K562 (cell line): Measurements from ENCODE around the gene CREG1. TPM values are rescaled to one million over a fixed set of nuclear protein-coding genes. Genes with fewer than 3 reads are reported as not detected.

Experiments used
- C11orf30 ChIP-seq: fragments of 450-650 bp; IDR thresholded peaks from 2 replicates; pipeline ENCODE4 v1.6.1; 2016; ENCODE audit warnings: low read depth, mild to moderate bottlenecking
- CXXC5 ChIP-seq: fragments of 250-450 bp; sonication (Bioruptor Pico); IDR thresholded peaks from 2 replicates; pipeline ENCODE4 v1.8.0; 2022; ENCODE audit warnings: inconsistent platforms, mild to moderate bottlenecking, moderate library complexity
- HDAC1 ChIP-seq, 2 experiments: fragments of 450-650 bp; IDR thresholded peaks; 2 replicates each; pipeline ENCODE4 v1.6.1; 2016 to 2017; ENCODE audit warnings: inconsistent platforms in 1 of 2, mild to moderate bottlenecking in 1 of 2, moderate library complexity in 1 of 2
- HDAC3 ChIP-seq: fragments of 450-650 bp; IDR thresholded peaks from 2 replicates; pipeline ENCODE4 v1.6.1; 2018; ENCODE audit warnings: borderline replicate concordance, mild to moderate bottlenecking, moderate library complexity; ENCODE audit not compliant: partially characterized antibody
- HDAC6 ChIP-seq: IDR thresholded peaks from 2 replicates; pipeline ENCODE4 v1.6.1; 2012; ENCODE audit warnings: low read depth, mild to moderate bottlenecking, control low read depth, inconsistent platforms, low read length, moderate library complexity
- KDM2B ChIP-seq: fragments of 250-450 bp; sonication (Bioruptor Pico); IDR thresholded peaks from 2 replicates; pipeline ENCODE4 v1.8.0; 2021; ENCODE audit warnings: mild to moderate bottlenecking, moderate library complexity
- MAFF ChIP-seq: IDR thresholded peaks from 2 replicates; pipeline ENCODE4 v1.6.1; 2012; ENCODE audit warnings: low read length, improper control_type of control experiment
- NCOA2 ChIP-seq, 2 experiments: fragments of 450-650 bp; IDR thresholded peaks; 2 replicates each; pipeline ENCODE4 v1.6.1; 2018; ENCODE audit warnings: mild to moderate bottlenecking in 2 of 2, moderate library complexity in 1 of 2; ENCODE audit not compliant: partially characterized antibody in 2 of 2
- NCOA6 ChIP-seq: fragments of 450-650 bp; IDR thresholded peaks from 2 replicates; pipeline ENCODE4 v1.6.1; 2017; ENCODE audit warnings: mild to moderate bottlenecking
- PTBP1 ChIP-seq: fragments of 200-400 bp; formaldehyde crosslinking; IDR thresholded peaks from 2 replicates; pipeline ENCODE4 v1.6.1; 2017; ENCODE audit warnings: low read depth, low read length
- PYGO2 ChIP-seq: fragments of 450-650 bp; IDR thresholded peaks from 2 replicates; pipeline ENCODE4 v1.6.1; 2016; ENCODE audit warnings: mild to moderate bottlenecking, missing genetic modification characterization, moderate library complexity, missing compliant biosample characterization
- RBBP5 ChIP-seq: fragments of 200-600 bp; sonication (generic); IDR thresholded peaks from 2 replicates; pipeline ENCODE4 v1.6.1; 2012; ENCODE audit warnings: borderline replicate concordance, mild to moderate bottlenecking, low read length, control low read depth, inconsistent platforms; ENCODE audit not compliant: insufficient read depth, poor library complexity, severe bottlenecking
- ZC3H8 ChIP-seq: fragments of 450-650 bp; IDR thresholded peaks from 2 replicates; pipeline ENCODE4 v1.6.1; 2017
- ZNF197 ChIP-seq: fragments of 200-800 bp; sonication (Bioruptor generic); IDR thresholded peaks from 2 replicates; pipeline ENCODE4 v1.6.1; 2016; ENCODE audit warnings: low read depth, missing genetic modification characterization, missing compliant biosample characterization
- ZNF354B ChIP-seq: fragments of 250-450 bp; sonication (Bioruptor Pico); IDR thresholded peaks from 2 replicates; pipeline ENCODE4 v1.4.0; 2020
- ZNF41 ChIP-seq: fragments of 250-450 bp; sonication (Bioruptor Pico); conservative IDR thresholded peaks from 2 replicates; pipeline ENCODE4 v1.4.0; 2020; ENCODE audit warnings: mild to moderate bottlenecking
- polyA plus RNA-seq, 8 experiments: library from polyadenylated mRNA; depleted of rRNA in 4 of 8; stranded (reverse) in 5 of 8; unstranded in 3 of 8; fragments of >200 nt; fragmentation: Nextera tagmentation in 2 of 8; fragmentation: Illumina TruSeq in 1 of 8; extraction: Ambion mirVana in 2 of 8; extraction: Trizol in 1 of 8; gene quantifications; 2 replicates each; pipeline versions ENCODE4 v1.2.1 to v1.2.3, GENCODE V29; 2011 to 2014; ENCODE audit warnings: inconsistent platforms in 1 of 8, missing spikeins in 1 of 8
- total RNA-seq, 7 experiments: library from RNA; depleted of rRNA in 6 of 7; stranded (reverse); fragments of >200 nt in 6 of 7; fragmentation: Illumina TruSeq in 2 of 7; extraction: Trizol in 2 of 7; gene quantifications; 2 replicates each; pipeline versions ENCODE4 v1.2.1 to v1.2.3, GENCODE V29; 2011 to 2021; ENCODE audit warnings: low replicate concordance in 1 of 7
- TF ChIP-seq, protein P1 (sequence below), 2 experiments: fragments of 150-350 bp in 1 of 2; IDR thresholded peaks; 2 replicates each; pipeline ENCODE4 v1.6.1; 2012 to 2016; ENCODE audit warnings: low read depth in 2 of 2, low read length in 2 of 2, mild to moderate bottlenecking in 1 of 2, moderate library complexity in 1 of 2
- TF ChIP-seq, protein P2 (sequence below): fragments of 450-650 bp; conservative IDR thresholded peaks from 2 replicates; pipeline ENCODE4 v1.6.1; 2016; ENCODE audit warnings: missing genetic modification characterization, low read depth, mild to moderate bottlenecking, missing compliant biosample characterization, moderate library complexity
- TF ChIP-seq, protein P3 (sequence below): fragments of 450-650 bp; IDR thresholded peaks from 2 replicates; pipeline ENCODE4 v1.6.1; 2016

The CREG1 gene
- total and polyA plus RNA-seq, 9 of the 15 experiments (the other 6 are each of a cell fraction or from before 2014, with no cell fraction given) = 45.7 to 272 (median 161) TPM

DNA sequence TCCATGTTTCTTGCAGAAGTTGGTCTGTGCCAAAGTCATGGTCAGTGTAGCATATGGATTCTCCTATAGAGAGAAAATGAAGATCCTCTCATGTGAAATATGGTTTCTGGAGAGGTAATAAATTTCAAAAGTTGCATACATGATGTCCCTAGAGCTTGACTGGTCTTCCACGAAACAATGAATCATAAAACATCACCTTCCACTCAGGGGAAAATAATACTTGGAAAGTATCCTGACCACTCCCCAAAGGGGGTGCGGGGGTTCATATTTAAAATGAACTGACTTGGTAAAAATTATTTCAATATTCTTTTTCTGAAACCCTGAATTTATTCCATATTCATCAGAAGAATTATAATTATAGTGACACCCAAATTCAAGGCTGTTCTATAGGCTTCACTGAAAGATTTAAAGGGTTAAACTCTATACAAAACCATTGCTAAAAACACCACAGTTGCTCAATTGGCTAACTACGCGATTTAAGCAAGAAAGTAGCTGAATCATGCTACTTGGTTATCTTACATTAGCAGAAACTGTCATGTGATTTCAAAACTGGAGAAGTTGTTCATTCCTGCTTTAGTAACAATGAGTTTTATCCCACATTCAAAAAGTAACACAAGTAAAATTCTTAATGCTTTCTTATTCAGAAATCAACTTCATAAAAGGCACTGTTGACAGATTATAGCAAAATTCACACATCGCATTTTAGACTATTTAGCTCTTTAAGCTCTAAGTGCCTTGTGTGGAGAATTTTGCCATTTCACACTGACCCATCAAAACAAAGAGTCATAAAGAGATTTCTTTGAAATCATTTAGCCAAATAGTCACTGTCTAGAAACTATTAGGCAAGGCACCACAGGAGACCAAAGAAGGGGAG is 5.3 kb downstream of the CREG1 start (continued):
- TF ChIP-seq NCOA6 (0 out of 2 replicates have a peak, but pooled peaks have one; percentile 27), PYGO2 (peak; percentile 9; the same call in 1 of the 2 replicates), HDAC6 (no peak), RBBP5 (peak; percentile 61), HDAC1 (IDR thresholded peaks at IDR 0.05) (peak in 1 of 2 experiments; percentile 66; a peak in 2 of 4 replicates), CXXC5 (peak; percentile 46; the same call in 1 of the 2 replicates), ZNF41 (CRISPR knock-in tag) (no peak), MAFF (peak; percentile 98), ZNF354B (CRISPR knock-in tag) (no peak; the same call in 1 of the 2 replicates), NCOA2 (IDR thresholded peaks at IDR 0.05; ENCODE audit: partially characterized antibody in 2 of 2) (peak in 1 of 2 experiments; percentile 49), C11orf30 (peak; percentile 98), PTBP1 (no peak), KDM2B (CRISPR knock-in tag) (0 out of 2 replicates have a peak, but pooled peaks have one; percentile 9), ZC3H8 (no peak), HDAC3 (peak; percentile 75), ZNF197 (CRISPR knock-in tag) (peak; percentile 45; the same call in 1 of the 2 replicates)
- TF ChIP-seq, protein P1, sequence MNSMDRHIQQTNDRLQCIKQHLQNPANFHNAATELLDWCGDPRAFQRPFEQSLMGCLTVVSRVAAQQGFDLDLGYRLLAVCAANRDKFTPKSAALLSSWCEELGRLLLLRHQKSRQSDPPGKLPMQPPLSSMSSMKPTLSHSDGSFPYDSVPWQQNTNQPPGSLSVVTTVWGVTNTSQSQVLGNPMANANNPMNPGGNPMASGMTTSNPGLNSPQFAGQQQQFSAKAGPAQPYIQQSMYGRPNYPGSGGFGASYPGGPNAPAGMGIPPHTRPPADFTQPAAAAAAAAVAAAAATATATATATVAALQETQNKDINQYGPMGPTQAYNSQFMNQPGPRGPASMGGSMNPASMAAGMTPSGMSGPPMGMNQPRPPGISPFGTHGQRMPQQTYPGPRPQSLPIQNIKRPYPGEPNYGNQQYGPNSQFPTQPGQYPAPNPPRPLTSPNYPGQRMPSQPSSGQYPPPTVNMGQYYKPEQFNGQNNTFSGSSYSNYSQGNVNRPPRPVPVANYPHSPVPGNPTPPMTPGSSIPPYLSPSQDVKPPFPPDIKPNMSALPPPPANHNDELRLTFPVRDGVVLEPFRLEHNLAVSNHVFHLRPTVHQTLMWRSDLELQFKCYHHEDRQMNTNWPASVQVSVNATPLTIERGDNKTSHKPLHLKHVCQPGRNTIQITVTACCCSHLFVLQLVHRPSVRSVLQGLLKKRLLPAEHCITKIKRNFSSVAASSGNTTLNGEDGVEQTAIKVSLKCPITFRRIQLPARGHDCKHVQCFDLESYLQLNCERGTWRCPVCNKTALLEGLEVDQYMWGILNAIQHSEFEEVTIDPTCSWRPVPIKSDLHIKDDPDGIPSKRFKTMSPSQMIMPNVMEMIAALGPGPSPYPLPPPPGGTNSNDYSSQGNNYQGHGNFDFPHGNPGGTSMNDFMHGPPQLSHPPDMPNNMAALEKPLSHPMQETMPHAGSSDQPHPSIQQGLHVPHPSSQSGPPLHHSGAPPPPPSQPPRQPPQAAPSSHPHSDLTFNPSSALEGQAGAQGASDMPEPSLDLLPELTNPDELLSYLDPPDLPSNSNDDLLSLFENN (IDR thresholded peaks at IDR 0.05; ENCODE audit: low read depth in 2 of 2, low read length in 2 of 2) = 0 out of 4 replicates have a peak, but pooled peaks of 1 of the 2 experiments have one; percentile 41
- TF ChIP-seq, protein P2, sequence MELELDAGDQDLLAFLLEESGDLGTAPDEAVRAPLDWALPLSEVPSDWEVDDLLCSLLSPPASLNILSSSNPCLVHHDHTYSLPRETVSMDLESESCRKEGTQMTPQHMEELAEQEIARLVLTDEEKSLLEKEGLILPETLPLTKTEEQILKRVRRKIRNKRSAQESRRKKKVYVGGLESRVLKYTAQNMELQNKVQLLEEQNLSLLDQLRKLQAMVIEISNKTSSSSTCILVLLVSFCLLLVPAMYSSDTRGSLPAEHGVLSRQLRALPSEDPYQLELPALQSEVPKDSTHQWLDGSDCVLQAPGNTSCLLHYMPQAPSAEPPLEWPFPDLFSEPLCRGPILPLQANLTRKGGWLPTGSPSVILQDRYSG (tag) = peak; percentile 75; the same call in 1 of the 2 replicates
- TF ChIP-seq, protein P3, sequence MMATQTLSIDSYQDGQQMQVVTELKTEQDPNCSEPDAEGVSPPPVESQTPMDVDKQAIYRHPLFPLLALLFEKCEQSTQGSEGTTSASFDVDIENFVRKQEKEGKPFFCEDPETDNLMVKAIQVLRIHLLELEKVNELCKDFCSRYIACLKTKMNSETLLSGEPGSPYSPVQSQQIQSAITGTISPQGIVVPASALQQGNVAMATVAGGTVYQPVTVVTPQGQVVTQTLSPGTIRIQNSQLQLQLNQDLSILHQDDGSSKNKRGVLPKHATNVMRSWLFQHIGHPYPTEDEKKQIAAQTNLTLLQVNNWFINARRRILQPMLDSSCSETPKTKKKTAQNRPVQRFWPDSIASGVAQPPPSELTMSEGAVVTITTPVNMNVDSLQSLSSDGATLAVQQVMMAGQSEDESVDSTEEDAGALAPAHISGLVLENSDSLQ = peak; percentile 27; the same call in 1 of the 2 replicates
